Measurements from ENCODE around the gene SMIM36.

- TF ChIP-seq CTCF (IDR thresholded peaks at IDR 0.05) (no peak), POLR2A (IDR thresholded peaks at IDR 0.05) (no peak), EP300 (IDR thresholded peaks at IDR 0.05) (no peak)
These were observed 35.2 kb upstream of the SMIM36 start for GRCh38 chr17:55546481-55546880.
